Vagina (tissue), 2 donors: ENCODE measurements around the gene CASQ1. TPM values are rescaled to one million over a fixed set of nuclear protein-coding genes. Genes with fewer than 3 reads are reported as not detected.

ENCODE experiments used
- DNase-seq, 2 donors: peaks; one replicate each; pipeline ENCODE4 v3.0.0-alpha.2; 2017; ENCODE audit errors: extremely low spot score in 2 of 2
- H3K27ac ChIP-seq: fragments of 200-600 bp; sonication (generic); one replicate; pipeline ENCODE4 v1.5.1; 2019
- H3K27me3 ChIP-seq: fragments of 200-600 bp; sonication (generic); one replicate; pipeline ENCODE4 v1.5.1; 2019
- H3K36me3 ChIP-seq, 2 donors: fragments of 200-600 bp; sonication (generic); one replicate each; pipeline ENCODE4 v1.5.1; 2017 to 2019
- H3K4me1 ChIP-seq: fragments of 200-600 bp; sonication (generic); one replicate; pipeline ENCODE4 v1.5.1; 2019
- H3K4me3 ChIP-seq, 2 donors: fragments of 200-600 bp; sonication (generic); 1 replicate in 1 of 2; 2 replicates in 1 of 2; pipeline ENCODE4 v1.5.1; 2016 to 2019
- H3K9me3 ChIP-seq: fragments of 200-600 bp; sonication (generic); one replicate; pipeline ENCODE4 v1.5.1; 2019
- POLR2A ChIP-seq, 2 donors: fragments of 450-650 bp; IDR thresholded peaks; one replicate each; pipeline ENCODE4 v1.6.1; 2017; ENCODE audit warnings: antibody characterized with exemption in 2 of 2, mild to moderate bottlenecking in 2 of 2, moderate library complexity in 2 of 2
- POLR2AphosphoS5 ChIP-seq, 2 donors: sonication (generic); formaldehyde crosslinking; IDR thresholded peaks; one replicate each; pipeline ENCODE4 v1.9.0; 2017; ENCODE audit warnings: antibody characterized with exemption in 2 of 2, mild to moderate bottlenecking in 2 of 2, low read depth in 1 of 2; ENCODE audit not compliant: insufficient read depth in 1 of 2
- intact Hi-C: fragments of 100-400 bp; cut with DNase I; formaldehyde crosslinking; loops from one replicate; pipeline ENCODE4 v1.15.1; 2023
- total RNA-seq: library from RNA; depleted of rRNA; stranded (reverse); fragments of >200 nt; gene quantifications from one replicate; pipeline ENCODE4 v1.2.3, GENCODE V29; 2016
- TF ChIP-seq, protein P1 (sequence below), 3 experiments: fragments of 450-650 bp in 2 of 3; fragments of 200-600 bp in 1 of 3; sonication (generic) in 1 of 3; IDR thresholded peaks; one replicate each; pipeline ENCODE4 v1.5.1; 2017 to 2019; ENCODE audit warnings: antibody characterized with exemption in 3 of 3, mild to moderate bottlenecking in 2 of 3, moderate library complexity in 2 of 3

CASQ1 gene
- total RNA-seq, 1 donor from 2014 or later: not detected

DNA sequence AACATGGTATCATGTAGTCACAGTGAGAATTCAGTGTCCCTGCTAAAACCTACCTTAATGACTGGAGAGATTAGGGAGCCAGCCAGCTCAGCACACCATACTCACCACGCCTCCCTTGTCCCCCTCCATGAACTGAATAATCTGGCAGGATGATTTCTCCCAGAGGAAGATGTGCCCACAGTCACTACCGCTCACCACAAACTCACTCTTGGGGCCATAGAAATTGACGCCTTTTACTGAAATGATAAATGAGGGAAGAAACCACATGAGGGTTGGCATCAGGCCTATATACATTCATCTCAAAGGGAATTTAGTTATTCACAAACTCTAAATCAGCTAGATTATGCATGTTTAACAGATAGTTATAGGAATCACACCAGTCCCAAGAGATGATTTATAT lies 32.2 kb downstream of the CASQ1 start:
- intact Hi-C loops: no loop called here
- H3K9me3 ChIP-seq: no peaks in the 10 kb centered on the region
- H3K4me3 ChIP-seq: no peak overlapping the region
- TF ChIP-seq POLR2AphosphoS5 (IDR thresholded peaks at IDR 0.05; ENCODE audit: insufficient read depth in 1 of 2, low read depth in 1 of 2) (no peak), POLR2A (IDR thresholded peaks at IDR 0.05) (no peak)
- TF ChIP-seq, protein P1, sequence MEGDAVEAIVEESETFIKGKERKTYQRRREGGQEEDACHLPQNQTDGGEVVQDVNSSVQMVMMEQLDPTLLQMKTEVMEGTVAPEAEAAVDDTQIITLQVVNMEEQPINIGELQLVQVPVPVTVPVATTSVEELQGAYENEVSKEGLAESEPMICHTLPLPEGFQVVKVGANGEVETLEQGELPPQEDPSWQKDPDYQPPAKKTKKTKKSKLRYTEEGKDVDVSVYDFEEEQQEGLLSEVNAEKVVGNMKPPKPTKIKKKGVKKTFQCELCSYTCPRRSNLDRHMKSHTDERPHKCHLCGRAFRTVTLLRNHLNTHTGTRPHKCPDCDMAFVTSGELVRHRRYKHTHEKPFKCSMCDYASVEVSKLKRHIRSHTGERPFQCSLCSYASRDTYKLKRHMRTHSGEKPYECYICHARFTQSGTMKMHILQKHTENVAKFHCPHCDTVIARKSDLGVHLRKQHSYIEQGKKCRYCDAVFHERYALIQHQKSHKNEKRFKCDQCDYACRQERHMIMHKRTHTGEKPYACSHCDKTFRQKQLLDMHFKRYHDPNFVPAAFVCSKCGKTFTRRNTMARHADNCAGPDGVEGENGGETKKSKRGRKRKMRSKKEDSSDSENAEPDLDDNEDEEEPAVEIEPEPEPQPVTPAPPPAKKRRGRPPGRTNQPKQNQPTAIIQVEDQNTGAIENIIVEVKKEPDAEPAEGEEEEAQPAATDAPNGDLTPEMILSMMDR (IDR thresholded peaks at IDR 0.05): no peak
- no peak for DNase-seq
- H3K27ac ChIP-seq: no peak overlapping the region
- no peaks in the 10 kb centered on the region for H3K27me3 ChIP-seq
- peaks cover 23% of the 10 kb centered on the region for H3K4me1 ChIP-seq
- peaks cover 3 to 70% of the 10 kb centered on the region in 2 donors for H3K36me3 ChIP-seq

DNA sequence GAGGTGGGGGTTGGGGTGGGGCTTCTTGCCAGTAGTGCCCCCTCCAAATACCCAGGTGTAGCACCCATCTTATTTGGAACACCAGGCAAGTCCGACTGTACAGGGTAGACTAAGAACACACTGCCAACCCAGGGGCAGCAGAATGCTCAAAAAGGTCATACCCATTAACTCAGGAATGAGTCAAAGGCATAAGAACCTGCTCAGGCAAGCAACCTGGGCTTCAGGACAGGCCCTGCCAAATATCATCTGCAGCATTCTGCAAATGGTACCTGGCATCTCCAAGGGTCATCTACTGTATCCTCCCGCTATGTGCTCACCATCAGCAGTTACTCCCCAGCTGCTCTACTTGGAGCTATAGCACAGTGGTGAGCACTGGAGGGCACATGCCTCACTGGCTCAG lies 34.2 kb downstream of the CASQ1 start:
- Histone ChIP-seq H3K4me1 (peaks cover 3% of the 10 kb centered on the region), H3K4me3 (no peak overlapping the region), H3K27ac (no peak overlapping the region), H3K9me3 (no peaks in the 10 kb centered on the region), H3K27me3 (no peaks in the 10 kb centered on the region), H3K36me3 (peaks cover 3 to 88% of the 10 kb centered on the region in 2 donors)
- no peak for TF ChIP-seq POLR2AphosphoS5 (IDR thresholded peaks at IDR 0.05; ENCODE audit: insufficient read depth in 1 of 2, low read depth in 1 of 2)
- no peak for TF ChIP-seq POLR2A (IDR thresholded peaks at IDR 0.05)
- TF ChIP-seq, protein P1 (IDR thresholded peaks at IDR 0.05): no peak
- intact Hi-C loops: no loop called here
- no peak for DNase-seq

DNA sequence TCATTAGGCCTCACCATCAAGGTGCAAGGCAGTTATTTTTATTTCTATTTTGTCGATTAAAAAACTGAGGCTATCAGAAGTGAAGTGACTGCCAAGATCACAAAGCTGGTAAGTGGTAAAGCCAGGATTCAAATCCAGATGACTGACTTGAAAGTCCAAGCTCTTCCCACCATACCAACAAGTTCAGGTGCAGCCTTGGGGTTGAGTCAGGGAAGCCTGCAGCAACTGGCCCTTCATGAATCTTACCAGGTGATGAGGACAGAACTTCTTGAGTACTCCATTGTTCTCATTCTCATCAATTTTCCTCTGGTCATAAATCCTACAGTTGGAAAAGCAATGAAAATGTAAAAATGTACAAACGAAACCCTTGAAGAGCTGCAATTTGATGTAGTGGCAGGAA lies 35.0 kb downstream of the CASQ1 start:
- intact Hi-C loops: no loop called here
- Histone ChIP-seq H3K4me1 (no peaks in the 10 kb centered on the region), H3K4me3 (no peak overlapping the region), H3K36me3 (peaks cover 3 to 94% of the 10 kb centered on the region in 2 donors), H3K27ac (no peak overlapping the region), H3K9me3 (no peaks in the 10 kb centered on the region), H3K27me3 (no peaks in the 10 kb centered on the region)
- TF ChIP-seq, protein P1 (IDR thresholded peaks at IDR 0.05): no peak
- no peak for TF ChIP-seq POLR2A (IDR thresholded peaks at IDR 0.05)
- TF ChIP-seq POLR2AphosphoS5 (IDR thresholded peaks at IDR 0.05; ENCODE audit: insufficient read depth in 1 of 2, low read depth in 1 of 2): no peak
- no peak for DNase-seq

DNA sequence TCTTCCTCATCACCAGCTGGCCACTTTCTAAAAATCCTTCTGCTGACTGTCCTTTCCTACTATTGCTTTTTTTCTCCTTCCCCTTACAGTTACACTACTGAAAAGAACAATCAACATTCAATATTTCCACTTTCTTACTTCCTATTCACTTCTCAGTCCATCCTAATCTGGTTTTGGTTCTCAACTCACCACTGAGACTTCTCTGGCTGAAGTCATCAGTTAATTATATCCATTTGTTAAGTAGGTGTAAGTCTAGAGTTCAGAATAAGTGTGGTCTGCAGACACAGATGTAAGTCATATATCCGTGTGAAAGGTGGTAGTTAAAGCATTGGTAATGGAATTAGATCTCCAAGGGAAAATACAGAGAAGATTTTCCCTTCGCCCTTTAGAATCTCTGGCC lies 36.2 kb downstream of the CASQ1 start:
- Histone ChIP-seq H3K9me3 (no peaks in the 10 kb centered on the region), H3K4me3 (no peak overlapping the region), H3K27ac (no peak overlapping the region), H3K27me3 (no peaks in the 10 kb centered on the region), H3K4me1 (no peaks in the 10 kb centered on the region), H3K36me3 (peaks cover 3 to 96% of the 10 kb centered on the region in 2 donors)
- TF ChIP-seq POLR2AphosphoS5 (IDR thresholded peaks at IDR 0.05; ENCODE audit: insufficient read depth in 1 of 2, low read depth in 1 of 2): no peak
- no peak for TF ChIP-seq POLR2A (IDR thresholded peaks at IDR 0.05)
- TF ChIP-seq, protein P1 (IDR thresholded peaks at IDR 0.05): no peak
- intact Hi-C loops: no loop called here
- no peak for DNase-seq

DNA sequence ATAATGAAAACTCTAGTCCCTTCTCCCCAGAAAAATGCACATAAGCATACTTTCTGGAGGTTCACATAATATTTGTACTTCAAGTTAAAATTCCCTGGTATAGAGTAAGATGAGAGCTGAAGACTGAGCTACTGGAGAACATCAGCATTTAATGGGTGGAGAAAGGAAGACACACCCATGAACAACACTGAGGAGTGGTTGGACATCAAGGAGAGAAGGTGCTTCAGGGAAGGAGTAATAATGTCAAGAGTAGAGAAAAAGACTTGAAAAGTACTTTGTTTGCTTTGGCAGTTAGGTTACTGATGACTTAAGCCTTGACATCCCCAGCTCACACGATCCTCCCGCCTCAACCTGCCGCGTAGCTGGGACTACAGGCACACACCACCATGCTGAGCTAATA lies 36.7 kb downstream of the CASQ1 start:
- H3K36me3 ChIP-seq: peaks cover 3 to 96% of the 10 kb centered on the region in 2 donors
- no peaks in the 10 kb centered on the region for H3K27me3 ChIP-seq
- no peak overlapping the region for H3K27ac ChIP-seq
- no peak for DNase-seq
- H3K9me3 ChIP-seq: no peaks in the 10 kb centered on the region
- intact Hi-C loops: no loop called here
- no peak overlapping the region for H3K4me3 ChIP-seq
- no peaks in the 10 kb centered on the region for H3K4me1 ChIP-seq
- TF ChIP-seq POLR2A (IDR thresholded peaks at IDR 0.05) (no peak), POLR2AphosphoS5 (IDR thresholded peaks at IDR 0.05; ENCODE audit: insufficient read depth in 1 of 2, low read depth in 1 of 2) (no peak)
- TF ChIP-seq, protein P1 (IDR thresholded peaks at IDR 0.05): no peak
